ENCODE measurements around the gene GLIS1.

GLIS1 gene

GRCh38 chr1:53735681-53736080, 3.3 kb downstream of the GLIS1 start:
- no peak for DNase-seq

- DNase-seq: no peak
Observed at GRCh38 chr1:53735261-53735660, 3.7 kb downstream of the GLIS1 start.

GRCh38 chr1:53734650-53735211, 4.2 kb downstream of the GLIS1 start:
- DNase-seq: no peak

GRCh38 chr1:53733975-53734649, 4.9 kb downstream of the GLIS1 start:
- no peak for DNase-seq

- DNase-seq: peak; percentile 51
Observed at GRCh38 chr1:53733447-53733931, 5.5 kb downstream of the GLIS1 start.

GRCh38 chr1:53732912-53733317, 6.0 kb downstream of the GLIS1 start:
- DNase-seq: no peak

GRCh38 chr1:53732409-53732808, 6.6 kb downstream of the GLIS1 start:
- no peak for DNase-seq

- no peak for DNase-seq
Observed at GRCh38 chr1:53731779-53732305, 7.1 kb downstream of the GLIS1 start.

- DNase-seq: no peak
Observed at GRCh38 chr1:53731043-53731600, 7.8 kb downstream of the GLIS1 start.

- DNase-seq: no peak
Observed at GRCh38 chr1:53730224-53730865, 8.6 kb downstream of the GLIS1 start.

GRCh38 chr1:53729456-53730223, 9.3 kb downstream of the GLIS1 start:
- no peak for DNase-seq

- peak; percentile 24 for DNase-seq
Observed at GRCh38 chr1:53728702-53729455, 10.1 kb downstream of the GLIS1 start.

GRCh38 chr1:53728196-53728595, 10.8 kb downstream of the GLIS1 start:
- no peak for DNase-seq

- no peak for DNase-seq
Observed at GRCh38 chr1:53727461-53728092, 11.4 kb downstream of the GLIS1 start.

- no peak for DNase-seq
Observed at GRCh38 chr1:53726009-53726600, 12.9 kb downstream of the GLIS1 start.

GRCh38 chr1:53725238-53725689, 13.7 kb downstream of the GLIS1 start:
- DNase-seq: peak; percentile 73

GRCh38 chr1:53722025-53722424, 16.9 kb downstream of the GLIS1 start:
- no peak for DNase-seq

GRCh38 chr1:53721088-53721487, 17.9 kb downstream of the GLIS1 start:
- peak; percentile 85 for DNase-seq

- DNase-seq: no peak
Observed at GRCh38 chr1:53719469-53719868, 19.5 kb downstream of the GLIS1 start.

- no peak for DNase-seq
Observed at GRCh38 chr1:53718443-53718842, 20.5 kb downstream of the GLIS1 start.

All from NCI-H82 (cell line).